Omental fat pad (tissue), 4 donors: ENCODE results near the gene RAB4B. TPM values are rescaled to one million over a fixed set of nuclear protein-coding genes. Genes with fewer than 3 reads are reported as not detected.
"Not testable (repeated sequence)": the region's sequence is repeated elsewhere in the genome, so short reads cannot be mapped to it uniquely, and the experiment has no call there.

ENCODE experiments used
- ATAC-seq: fragments of 150-250 bp; one replicate; pipeline ENCODE4 v1.9.1; 2016; ENCODE audit warnings: mild to moderate bottlenecking, moderate library complexity; ENCODE audit not compliant: low FRiP score
- DNase-seq: peaks from one replicate; pipeline ENCODE4 v3.0.0-alpha.2; 2019; ENCODE audit warnings: low spot score
- total RNA-seq, 4 donors: library from RNA; depleted of rRNA; stranded (reverse); fragments of >200 nt; gene quantifications; one replicate each; pipeline ENCODE4 v1.1.0, GENCODE V29; 2016
- TF ChIP-seq, protein P1 (sequence below), 3 donors: fragments of 450-650 bp; IDR thresholded peaks; one replicate each; pipeline ENCODE4 v1.5.1; 2016 to 2017; ENCODE audit warnings: antibody characterized with exemption in 3 of 3, mild to moderate bottlenecking in 3 of 3, moderate library complexity in 2 of 3

The RAB4B gene
- total RNA-seq, 4 donors from 2014 or later, result 20.0 to 37.0 (median 21.7) TPM

DNA sequence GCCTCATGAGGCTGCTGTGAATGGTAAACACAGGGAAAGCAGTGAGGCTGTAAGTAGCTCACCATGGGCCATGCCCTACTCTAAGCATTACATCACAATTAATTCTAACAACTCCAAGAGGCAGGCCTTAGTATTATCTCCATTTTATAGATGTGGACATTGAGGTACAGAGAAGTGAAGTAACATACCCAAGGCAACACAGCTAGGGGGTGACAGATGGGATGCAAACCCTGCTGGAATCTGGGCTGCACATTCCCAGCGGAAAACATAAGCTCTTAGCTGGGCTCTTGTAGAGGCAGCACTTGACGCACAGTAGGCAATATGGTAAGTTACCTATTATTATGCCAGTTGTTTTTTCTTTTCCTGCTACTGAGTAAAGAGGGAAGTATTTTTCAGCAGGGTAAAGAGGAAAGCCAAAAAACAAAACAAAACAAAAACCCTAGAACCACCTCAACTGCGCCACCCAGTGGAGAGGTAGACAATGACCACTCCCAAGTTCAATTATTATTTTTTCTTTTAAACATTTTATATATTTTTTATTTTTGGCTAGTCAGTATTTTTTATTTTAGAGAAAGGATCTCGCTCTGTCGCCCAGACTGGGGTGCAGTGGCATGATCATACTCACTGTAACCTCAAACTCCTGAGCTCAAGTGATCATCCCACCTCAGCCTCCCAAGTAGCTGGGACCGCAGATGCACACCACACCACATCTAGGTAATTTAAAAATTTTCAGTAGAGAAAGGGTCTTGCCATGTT lies 41.6 kb downstream of the RAB4B start:
- TF ChIP-seq, protein P1, sequence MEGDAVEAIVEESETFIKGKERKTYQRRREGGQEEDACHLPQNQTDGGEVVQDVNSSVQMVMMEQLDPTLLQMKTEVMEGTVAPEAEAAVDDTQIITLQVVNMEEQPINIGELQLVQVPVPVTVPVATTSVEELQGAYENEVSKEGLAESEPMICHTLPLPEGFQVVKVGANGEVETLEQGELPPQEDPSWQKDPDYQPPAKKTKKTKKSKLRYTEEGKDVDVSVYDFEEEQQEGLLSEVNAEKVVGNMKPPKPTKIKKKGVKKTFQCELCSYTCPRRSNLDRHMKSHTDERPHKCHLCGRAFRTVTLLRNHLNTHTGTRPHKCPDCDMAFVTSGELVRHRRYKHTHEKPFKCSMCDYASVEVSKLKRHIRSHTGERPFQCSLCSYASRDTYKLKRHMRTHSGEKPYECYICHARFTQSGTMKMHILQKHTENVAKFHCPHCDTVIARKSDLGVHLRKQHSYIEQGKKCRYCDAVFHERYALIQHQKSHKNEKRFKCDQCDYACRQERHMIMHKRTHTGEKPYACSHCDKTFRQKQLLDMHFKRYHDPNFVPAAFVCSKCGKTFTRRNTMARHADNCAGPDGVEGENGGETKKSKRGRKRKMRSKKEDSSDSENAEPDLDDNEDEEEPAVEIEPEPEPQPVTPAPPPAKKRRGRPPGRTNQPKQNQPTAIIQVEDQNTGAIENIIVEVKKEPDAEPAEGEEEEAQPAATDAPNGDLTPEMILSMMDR (IDR thresholded peaks at IDR 0.05), result peak in 1 of 3 donors; percentile 22
- not testable (repeated sequence) for DNase-seq, ATAC-seq

GRCh38 chr19:40822161-40822560 lies 44.1 kb downstream of the RAB4B start:
- DNase-seq (no peak), ATAC-seq (no peak)
- TF ChIP-seq, protein P1 (IDR thresholded peaks at IDR 0.05), result no peak

GRCh38 chr19:40822704-40823553 lies 44.9 kb downstream of the RAB4B start:
- ATAC-seq, DNase-seq: not testable (repeated sequence)

GRCh38 chr19:40824916-40825315 lies 46.9 kb downstream of the RAB4B start:
- not testable (repeated sequence) for DNase-seq, ATAC-seq

DNA sequence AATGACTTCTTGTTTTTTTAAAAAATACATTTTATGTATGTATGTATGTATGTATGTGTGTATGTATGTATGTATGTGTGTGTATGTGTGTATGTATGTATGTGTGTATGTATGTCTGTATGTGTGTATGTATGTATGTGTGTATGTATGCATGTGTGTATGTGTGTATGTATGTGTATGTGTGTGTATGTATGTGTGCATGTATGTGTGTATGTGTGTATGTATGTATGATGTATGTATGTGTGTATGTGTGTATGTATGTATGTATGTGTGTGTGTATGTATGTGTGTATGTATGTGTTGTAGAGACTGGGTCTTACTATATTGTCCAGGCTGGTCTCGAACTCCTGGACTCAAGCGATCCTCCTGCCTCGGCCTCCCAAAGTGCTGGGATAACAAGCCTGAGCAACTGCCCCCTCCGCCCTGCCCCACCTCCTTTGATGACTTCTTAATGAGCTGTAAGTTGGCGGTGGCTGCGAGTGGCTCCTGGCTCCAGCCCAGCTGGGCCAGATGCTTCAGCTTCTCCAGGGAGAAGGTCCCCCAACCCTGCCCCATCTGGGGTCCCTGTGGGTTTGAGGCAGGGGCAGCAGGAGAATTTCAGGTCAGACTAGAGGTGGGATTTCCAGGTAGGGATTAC lies 47.5 kb downstream of the RAB4B start:
- DNase-seq, ATAC-seq: not testable (repeated sequence)

GRCh38 chr19:40826312-40826698 lies 48.3 kb downstream of the RAB4B start:
- peak; percentile 8 for ATAC-seq
- DNase-seq, result not testable (repeated sequence)

DNA sequence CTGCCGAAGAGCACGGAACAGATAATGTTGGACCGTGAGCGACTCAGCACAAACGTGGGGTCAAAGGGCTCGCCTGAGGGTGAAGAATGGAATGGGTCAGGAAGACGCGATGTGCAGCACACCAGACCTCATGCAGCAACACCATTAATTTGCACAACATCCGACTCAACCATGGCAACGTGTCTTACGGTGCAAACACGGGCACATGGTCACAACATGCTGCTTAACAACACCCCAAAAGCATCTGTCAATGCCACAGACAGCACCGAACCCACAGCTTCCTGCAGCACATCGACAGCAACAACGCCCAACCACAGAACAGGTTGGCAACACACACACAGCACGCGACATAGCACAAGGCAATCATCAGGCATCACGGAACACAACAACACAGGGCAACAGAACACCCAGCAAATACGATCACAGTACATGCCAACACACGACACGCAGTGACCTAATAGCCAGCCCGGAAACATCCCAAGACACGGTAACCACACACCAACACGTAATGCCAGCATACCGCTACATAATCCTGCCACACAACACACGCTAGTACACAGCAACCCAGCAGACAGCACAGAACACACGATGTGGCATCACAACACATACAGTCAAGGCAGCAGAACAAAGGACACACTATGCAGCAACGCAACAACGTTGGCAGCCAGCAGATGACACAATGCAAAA lies 48.8 kb downstream of the RAB4B start:
- DNase-seq, result not testable (repeated sequence)

GRCh38 chr19:40827386-40828247 lies 49.6 kb downstream of the RAB4B start:
- ATAC-seq (no peak), DNase-seq (no peak)

More for the DNA sequence above, 48.8 kb downstream of the RAB4B start:
- ATAC-seq, result peak; percentile 3

More at GRCh38 chr19:40827386-40828247, 49.6 kb downstream of the RAB4B start:
- TF ChIP-seq, protein P1 (IDR thresholded peaks at IDR 0.05), result no peak
